AG20443 (cell line): ENCODE measurements around the gene EPHB1.
"Not testable (repeated sequence)": the region's sequence is repeated elsewhere in the genome, so short reads cannot be mapped to it uniquely, and the experiment has no call there.

Experiments
- DNase-seq: peaks from one replicate; pipeline ENCODE4 v3.0.0; 2012; ENCODE audit warnings: low spot score, mixed read lengths

EPHB1 gene

GRCh38 chr3:135005616-135006015, 210.6 kb downstream of the EPHB1 start:
- not testable (repeated sequence) for DNase-seq

DNA sequence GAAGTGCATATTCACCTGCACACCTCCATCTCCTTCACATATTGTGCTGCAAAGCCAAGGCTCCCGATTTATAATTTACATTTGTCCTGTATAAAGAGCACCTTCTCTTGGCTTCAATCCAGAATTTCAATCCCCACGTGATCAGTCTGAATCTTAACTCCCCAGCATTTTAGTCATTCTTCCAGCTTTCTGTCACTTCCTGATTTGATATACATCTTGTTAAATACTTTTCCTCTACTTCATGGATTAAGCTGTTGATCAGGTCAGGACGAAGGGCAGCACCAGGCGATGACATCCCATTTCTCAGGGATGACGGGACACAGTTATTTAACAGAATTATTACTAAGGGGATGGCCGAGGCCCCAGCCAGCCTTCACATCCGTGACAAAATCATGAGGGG, 212.5 kb downstream of the EPHB1 start:
- no peak for DNase-seq

DNA sequence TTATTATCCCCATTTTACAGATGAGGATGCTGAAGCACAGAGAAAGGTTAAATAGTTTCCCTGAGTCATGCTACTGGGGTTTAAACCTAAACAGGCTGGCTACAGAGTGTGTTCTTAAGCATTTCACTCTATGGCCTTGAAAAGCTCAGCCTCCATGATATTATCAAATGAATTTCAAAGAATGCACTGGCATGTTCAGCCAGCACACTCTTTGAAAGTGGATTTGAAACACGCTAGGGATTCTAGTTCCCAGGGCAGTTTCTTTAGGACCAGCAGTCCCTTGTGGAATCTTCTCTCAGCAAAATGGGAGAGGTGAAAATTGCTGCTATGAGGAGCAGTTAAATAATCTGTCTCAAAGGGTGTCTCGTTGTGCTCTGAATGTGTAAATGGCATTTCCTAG, 213.3 kb downstream of the EPHB1 start:
- no peak for DNase-seq

DNA sequence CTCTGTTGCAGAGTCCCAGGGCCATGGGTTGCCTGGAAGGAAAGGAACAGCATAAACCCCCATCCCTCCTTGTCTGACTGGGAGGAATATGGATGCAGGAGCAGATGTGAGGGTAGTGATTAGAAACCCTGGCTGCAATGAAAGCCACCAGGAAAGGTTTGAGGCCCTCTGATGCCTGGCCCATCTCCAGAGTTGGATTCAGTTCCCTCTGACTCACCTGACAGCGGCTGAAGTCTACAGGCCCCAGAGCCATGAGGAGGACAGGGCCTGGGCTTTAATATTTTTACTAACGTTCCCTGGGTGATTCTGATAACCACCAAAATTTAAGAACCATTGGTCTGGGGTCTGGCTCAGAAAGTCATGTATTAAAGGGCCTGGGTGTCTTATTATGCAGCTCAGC, 214.0 kb downstream of the EPHB1 start:
- DNase-seq: no peak

DNA sequence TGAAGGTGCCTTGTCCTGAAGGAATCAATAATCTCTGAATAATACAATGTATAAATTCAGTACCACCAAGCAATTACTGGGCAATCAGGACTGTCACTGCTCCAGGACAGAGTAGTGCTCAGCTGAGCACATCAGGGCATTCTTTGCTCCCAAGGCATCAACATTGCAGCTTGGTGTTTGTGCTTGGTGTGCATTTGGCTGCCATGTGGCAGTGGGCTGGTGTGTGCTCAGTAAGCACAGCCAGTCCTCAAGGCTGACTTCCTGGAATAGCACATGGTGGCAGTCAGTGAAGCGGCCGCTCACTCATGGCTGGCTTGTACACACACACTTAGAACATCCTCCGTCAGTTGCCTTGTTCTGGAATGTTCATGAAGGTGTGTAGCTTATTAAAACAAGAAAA, 217.0 kb downstream of the EPHB1 start:
- DNase-seq: no peak

- DNase-seq: no peak
These were observed 218.1 kb downstream of the EPHB1 start for GRCh38 chr3:135013206-135013605.

DNA sequence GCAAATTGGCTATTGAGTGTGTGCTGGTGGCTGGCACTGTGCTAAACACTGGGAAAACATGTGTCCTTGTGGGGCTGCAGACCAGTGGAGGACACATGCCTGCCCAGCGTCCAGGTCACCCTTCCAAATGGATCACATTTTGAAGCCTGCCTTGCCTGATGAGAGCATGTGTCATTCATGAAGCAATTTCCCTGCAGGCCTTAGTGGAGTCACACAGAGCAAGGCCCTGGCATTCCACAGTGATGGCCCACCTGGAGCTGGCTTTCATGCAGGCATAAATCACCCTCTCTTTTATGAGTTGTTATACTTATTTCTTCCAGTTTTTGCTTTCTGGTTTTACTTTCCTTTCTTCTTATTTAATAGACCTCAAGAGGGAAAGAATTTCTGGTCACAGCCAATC, 219.5 kb downstream of the EPHB1 start:
- no peak for DNase-seq

- no peak for DNase-seq
These were observed 222.2 kb downstream of the EPHB1 start for GRCh38 chr3:135017003-135017893.

DNA sequence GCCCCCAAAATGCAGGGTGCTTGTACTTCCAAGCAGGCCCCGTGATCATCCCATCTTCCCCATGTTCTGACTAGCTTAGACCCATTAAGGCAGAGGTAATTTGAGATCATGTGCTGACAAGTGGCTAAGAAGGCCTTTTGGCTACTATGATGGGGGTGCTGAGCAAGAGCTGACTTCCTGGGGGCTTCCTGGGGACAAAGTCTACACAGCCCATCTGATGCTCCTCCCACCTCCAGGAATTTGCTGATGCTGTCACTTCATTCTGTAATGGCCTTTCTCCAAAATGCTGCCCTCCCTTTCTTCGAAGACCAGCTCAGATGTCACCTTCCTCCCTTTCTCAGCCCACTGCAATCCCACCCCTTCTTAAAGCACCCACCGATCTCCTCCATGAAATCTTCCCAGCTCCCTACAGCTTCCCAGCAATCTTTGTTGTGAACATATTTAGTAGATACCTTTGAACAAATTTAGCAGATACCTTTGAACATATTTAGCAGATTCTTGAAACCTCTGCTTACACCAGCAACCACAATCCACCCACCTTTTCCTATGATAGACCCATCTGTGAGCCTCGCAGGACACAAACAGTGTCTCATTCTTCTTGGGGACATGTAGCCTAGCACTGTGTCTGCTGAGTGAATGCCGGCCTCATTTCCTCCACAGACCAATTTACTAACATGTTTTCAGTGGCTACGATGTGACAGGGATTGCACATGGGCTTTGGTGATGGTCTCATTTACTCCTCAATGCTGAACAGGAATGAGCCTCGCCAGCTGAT, 223.3 kb downstream of the EPHB1 start:
- DNase-seq: no peak

DNA sequence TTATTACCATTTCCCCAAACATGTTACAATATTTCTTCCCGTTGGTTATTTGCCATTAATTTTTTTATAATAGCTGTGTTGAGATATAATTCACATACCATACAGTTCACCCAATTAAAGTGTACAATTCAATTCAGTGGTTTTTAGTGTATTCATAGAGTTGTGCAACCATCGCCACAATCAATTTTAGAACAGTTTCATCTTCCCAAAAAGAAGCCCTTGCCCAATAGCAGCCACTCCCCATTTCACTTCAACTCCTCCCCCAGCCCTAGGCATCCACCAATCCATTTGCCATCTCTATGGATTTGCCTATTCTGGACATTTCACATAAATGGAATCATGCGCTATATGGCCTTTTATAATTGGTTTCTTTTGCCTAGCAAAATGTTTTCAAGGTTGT, 225.1 kb downstream of the EPHB1 start:
- DNase-seq: no peak

GRCh38 chr3:135023996-135024658, 229.1 kb downstream of the EPHB1 start:
- no peak for DNase-seq

GRCh38 chr3:135030768-135031615, 235.9 kb downstream of the EPHB1 start:
- DNase-seq: not testable (repeated sequence)

GRCh38 chr3:135033737-135034136, 238.7 kb downstream of the EPHB1 start:
- DNase-seq: no peak

GRCh38 chr3:135034291-135034768, 239.3 kb downstream of the EPHB1 start:
- no peak for DNase-seq

GRCh38 chr3:135034891-135035440, 239.9 kb downstream of the EPHB1 start:
- peak; percentile 43 for DNase-seq

GRCh38 chr3:135038186-135038585, 243.1 kb downstream of the EPHB1 start:
- DNase-seq: no peak

- DNase-seq: not testable (repeated sequence)
These were observed 244.5 kb downstream of the EPHB1 start for GRCh38 chr3:135039536-135039935.

- DNase-seq: no peak
These were observed 245.5 kb downstream of the EPHB1 start for GRCh38 chr3:135040321-135041240.

GRCh38 chr3:135041601-135042000, 246.5 kb downstream of the EPHB1 start:
- no peak for DNase-seq

DNA sequence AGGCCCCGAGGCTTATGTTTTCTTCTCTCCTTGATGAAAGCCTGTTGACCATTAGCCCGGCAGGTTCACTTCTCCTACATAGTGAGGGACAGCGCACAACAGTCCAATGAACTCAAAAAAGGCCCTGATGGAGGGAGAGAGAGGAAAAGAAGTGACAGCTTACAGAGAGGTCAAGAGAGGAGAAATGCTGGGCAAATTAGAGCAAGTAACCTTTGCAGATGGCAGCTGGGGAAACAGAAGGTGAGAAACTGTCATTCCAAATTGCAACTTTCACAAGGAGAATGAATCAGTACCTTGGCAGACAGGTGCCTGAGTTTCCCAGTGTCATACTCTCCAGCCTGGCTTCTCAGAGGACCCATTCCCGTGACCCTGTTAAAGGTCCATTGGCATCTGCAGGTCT, 252.0 kb downstream of the EPHB1 start:
- no peak for DNase-seq
